B cell (primary cell): ENCODE results near the gene TSPAN5. TPM values are rescaled to one million over a fixed set of nuclear protein-coding genes. Genes with fewer than 3 reads are reported as not detected.

ENCODE experiments used
- ATAC-seq: fragments of 200-7000 bp; cut with Tn5 transposase; one replicate; pipeline ENCODE4 v1.10.0; 2021; ENCODE audit warnings: low read depth, mild to moderate bottlenecking, moderate number of reproducible peaks, moderate library complexity
- CTCF ChIA-PET: fragments of 350-600 bp; sonication (Branson Sonifier 250); formaldehyde crosslinking; loops from one replicate; lab custom pipeline; 2021; ENCODE audit warnings: antibody characterized with exemption, inconsistent platforms; lab: Charles Lee
- POLR2A ChIA-PET: fragments of 350-600 bp; sonication (Branson Sonifier 250); formaldehyde crosslinking; loops from one replicate; lab custom pipeline; 2021; ENCODE audit warnings: antibody characterized with exemption; lab: Charles Lee
- DNase-seq: peaks from one replicate; pipeline ENCODE4 v3.0.0; 2013
- H2AFZ ChIP-seq: 2 replicates; pipeline ENCODE4 v1.6.1; 2012; ENCODE audit warnings: mild to moderate bottlenecking, low read depth, low read length; ENCODE audit not compliant: insufficient read depth, poor library complexity, severe bottlenecking
- H3K27ac ChIP-seq, 2 donors: 1 replicate in 1 of 2; 2 replicates in 1 of 2; pipeline ENCODE4 v1.5.1; 2012 to 2013; ENCODE audit warnings: low read length in 2 of 2, mild to moderate bottlenecking in 2 of 2, moderate library complexity in 1 of 2
- H3K27me3 ChIP-seq, 4 experiments: fragments of 200-600 bp in 1 of 4; sonication (generic) in 1 of 4; replicated peaks in 1 of 4; 1 replicate in 2 of 4; 2 replicates in 2 of 4; pipeline versions ENCODE4 v1.6.1 to v1.7.0; 2013 to 2016; ENCODE audit warnings: low read length in 3 of 4, mild to moderate bottlenecking in 2 of 4, mixed read lengths in 1 of 4, moderate library complexity in 1 of 4; ENCODE audit not compliant: insufficient read depth in 4 of 4, control insufficient read depth in 3 of 4; ENCODE audit errors: control extremely low read depth in 1 of 4
- H3K36me3 ChIP-seq, 2 experiments: replicated peaks in 1 of 2; 1 replicate in 1 of 2; 2 replicates in 1 of 2; pipeline versions ENCODE4 v1.6.1 to v1.7.1; 2013; ENCODE audit warnings: low read length in 1 of 2; ENCODE audit not compliant: insufficient read depth in 2 of 2, control insufficient read depth in 1 of 2; ENCODE audit errors: control extremely low read depth in 1 of 2, extremely low read depth in 1 of 2
- H3K4me1 ChIP-seq, 2 donors: fragments of 200-600 bp in 1 of 2; sonication (generic) in 1 of 2; 1 replicate in 1 of 2; 2 replicates in 1 of 2; pipeline versions ENCODE4 v1.5.1 to v1.6.1; 2013 to 2017; ENCODE audit warnings: low read length in 2 of 2; ENCODE audit not compliant: control insufficient read depth in 2 of 2, insufficient read depth in 2 of 2
- H3K4me2 ChIP-seq: replicated peaks from 2 replicates; pipeline ENCODE3; 2012; ENCODE audit warnings: mild to moderate bottlenecking, low read depth, low read length; ENCODE audit not compliant: poor library complexity, severe bottlenecking
- H3K4me3 ChIP-seq, 5 experiments: fragments of 200-600 bp in 1 of 5; sonication (generic) in 1 of 5; 1 replicate in 3 of 5; 2 replicates in 2 of 5; pipeline versions ENCODE4 v1.5.1 to v1.7.0; 2011 to 2016; ENCODE audit warnings: low read length in 4 of 5, mild to moderate bottlenecking in 4 of 5, low read depth in 2 of 5, control low read depth in 1 of 5, moderate library complexity in 1 of 5; ENCODE audit not compliant: insufficient read depth in 1 of 5; ENCODE audit errors: control extremely low read depth in 1 of 5, extremely low read depth in 1 of 5
- H3K79me2 ChIP-seq: fragments of 200-600 bp; sonication (generic); one replicate; pipeline ENCODE4 v1.6.0; 2016; ENCODE audit warnings: low read length; ENCODE audit not compliant: control insufficient read depth, insufficient read depth
- H3K9ac ChIP-seq: fragments of 200-600 bp; sonication (generic); 2 replicates; pipeline ENCODE4 v1.6.1; 2017; ENCODE audit warnings: mild to moderate bottlenecking, low read length, moderate library complexity
- H3K9me3 ChIP-seq, 3 donors: one replicate each; pipeline versions ENCODE4 v1.6.1 to v1.7.1; 2013; ENCODE audit warnings: low read length in 2 of 3; ENCODE audit not compliant: control insufficient read depth in 2 of 3, insufficient read depth in 1 of 3; ENCODE audit errors: control extremely low read depth in 1 of 3
- H4K20me1 ChIP-seq: 2 replicates; pipeline ENCODE4 v1.6.0; 2012; ENCODE audit warnings: mild to moderate bottlenecking, low read length; ENCODE audit not compliant: insufficient read depth, control insufficient read depth, poor library complexity, severe bottlenecking
- H3K27ac Mint-ChIP-seq: one replicate; pipeline ENCODE4 v1.8.0; 2021; ENCODE audit warnings: mixed read lengths
- H3K27me3 Mint-ChIP-seq: one replicate; pipeline ENCODE4 v1.8.0; 2021; ENCODE audit warnings: mixed read lengths
- H3K4me1 Mint-ChIP-seq: one replicate; pipeline ENCODE4 v1.8.0; 2021; ENCODE audit warnings: mixed read lengths
- H3K4me3 Mint-ChIP-seq: one replicate; pipeline ENCODE4 v1.8.0; 2021; ENCODE audit warnings: mixed read lengths
- H3K9me3 Mint-ChIP-seq: one replicate; pipeline ENCODE4 v1.8.0; 2022; ENCODE audit warnings: mixed read lengths; ENCODE audit not compliant: insufficient read depth
- CTCF ChIP-seq: fragments of 200-600 bp; IDR thresholded peaks from one replicate; pipeline ENCODE4 v1.8.0; 2022; ENCODE audit warnings: antibody characterized with exemption, mild to moderate bottlenecking
- EZH2 ChIP-seq: IDR thresholded peaks from 2 replicates; pipeline ENCODE4 v1.6.1; 2012; ENCODE audit warnings: borderline replicate concordance, low read depth, mild to moderate bottlenecking, moderate library complexity, low read length; ENCODE audit not compliant: insufficient read depth, poor library complexity, severe bottlenecking
- WGBS: methylation state at CpG from one replicate; pipeline ENCODE4 v1.1.5; 2013; ENCODE audit warnings: missing lambda C conversion rate; ENCODE audit not compliant: insufficient coverage; 5-methylcytosine and 5-hydroxymethylcytosine counted together
- intact Hi-C: fragments of 100-400 bp; cut with micrococcal nuclease; formaldehyde crosslinking; loops from one replicate; pipeline ENCODE4 v1.10.0; 2022
- polyA plus RNA-seq: library from polyadenylated mRNA; depleted of rRNA; stranded (reverse); fragments of >200 nt; gene quantifications from 2 replicates; pipeline ENCODE4 v1.2.3, GENCODE V29; 2012
- total RNA-seq, 2 donors: library from RNA; stranded (reverse); fragments of 120-200 nt in 1 of 2; gene quantifications; 1 replicate in 1 of 2; 2 replicates in 1 of 2; pipeline versions ENCODE4 v1.2.3 to v1.2.4, GENCODE V29; 2013 to 2022

TSPAN5 gene
- total and polyA plus RNA-seq, 2 donors (not counting 1 experiment from before 2014, with no cell fraction given) = 2.6 to 5.3 TPM

DNA sequence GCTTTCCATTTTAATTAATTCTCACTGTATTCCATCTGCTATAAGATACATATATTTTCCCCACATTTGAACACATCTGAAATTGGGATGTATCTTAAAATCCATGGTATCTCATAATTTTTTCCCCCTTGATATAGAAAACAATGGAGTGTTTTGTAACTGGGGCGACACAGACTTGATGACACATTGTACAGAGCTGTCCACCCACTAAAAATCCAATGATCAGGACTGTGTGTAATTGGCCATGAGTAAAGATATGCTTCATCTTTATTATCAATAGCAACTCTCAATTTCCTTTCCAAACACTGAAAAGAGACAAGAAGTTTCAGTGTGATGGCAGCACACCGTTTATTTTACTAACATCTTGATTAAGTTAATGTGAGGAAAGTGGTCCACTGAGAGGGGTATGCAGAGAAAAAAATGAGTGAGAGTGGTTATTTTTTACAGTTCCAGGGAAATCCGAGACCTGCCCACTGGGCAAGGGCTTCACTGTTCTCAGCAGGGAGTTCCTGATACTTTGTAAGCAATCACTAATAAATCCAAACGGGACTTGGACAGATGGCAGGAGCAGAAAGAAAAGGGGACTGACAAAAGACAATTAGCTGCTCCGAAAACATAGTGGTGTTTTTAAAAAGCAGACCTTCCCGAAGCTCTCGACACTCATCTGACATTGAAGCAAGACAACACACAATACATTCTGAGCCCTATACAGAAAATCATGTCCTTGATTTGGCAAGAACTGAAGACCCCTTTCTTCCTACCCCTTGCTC, 149.4 kb downstream of the TSPAN5 start:
- no peak for TF ChIP-seq EZH2
- no peak for TF ChIP-seq CTCF

GRCh38 chr4:98508248-98508647, 150.2 kb downstream of the TSPAN5 start:
- Histone ChIP-seq H3K9me3 (no peaks in the 10 kb centered on the region), H3K4me3 (no peak overlapping the region), H3K27me3 (no peaks in the 10 kb centered on the region), H3K36me3 (no peaks in the 10 kb centered on the region), H4K20me1 (no peaks in the 10 kb centered on the region), H3K4me2 (no peak overlapping the region), H2AFZ (no peak overlapping the region), H3K27ac (no peak overlapping the region), H3K9ac (no peak overlapping the region), H3K79me2 (no peaks in the 10 kb centered on the region), H3K4me1 (no peaks in the 10 kb centered on the region)
- Mint-ChIP-seq H3K27ac (no peak overlapping the region), H3K27me3 (no peaks in the 10 kb centered on the region), H3K4me3 (no peak overlapping the region), H3K4me1 (no peaks in the 10 kb centered on the region), H3K9me3 (no peaks in the 10 kb centered on the region)
- TF ChIP-seq CTCF = no peak
- no peak for TF ChIP-seq EZH2
- POLR2A ChIA-PET = no interaction called here
- DNase-seq (no peak), ATAC-seq (no peak)
- CTCF ChIA-PET = no interaction called here
- WGBS = no CpG with 5 or more reads among the region's 4 CpGs
- intact Hi-C loops = no loop called here

More for the DNA sequence above, 149.4 kb downstream of the TSPAN5 start:
- H3K4me3 Mint-ChIP-seq = no peak overlapping the region
- ATAC-seq (no peak), DNase-seq (no peak)
- Histone ChIP-seq H3K36me3 (no peaks in the 10 kb centered on the region), H3K79me2 (no peaks in the 10 kb centered on the region), H3K27ac (no peak overlapping the region), H3K4me2 (no peak overlapping the region), H3K4me1 (no peaks in the 10 kb centered on the region), H2AFZ (no peak overlapping the region), H3K9ac (no peak overlapping the region), H3K4me3 (no peak overlapping the region), H3K27me3 (no peaks in the 10 kb centered on the region), H3K9me3 (no peaks in the 10 kb centered on the region), H4K20me1 (no peaks in the 10 kb centered on the region)
- no peaks in the 10 kb centered on the region for H3K9me3 Mint-ChIP-seq
- no peaks in the 10 kb centered on the region for H3K27me3 Mint-ChIP-seq
- H3K27ac Mint-ChIP-seq = no peak overlapping the region
- H3K4me1 Mint-ChIP-seq = no peaks in the 10 kb centered on the region
- intact Hi-C loops = no loop called here
- ChIA-PET POLR2A (no interaction called here), CTCF (no interaction called here)
- WGBS = 100% methylated on average over 3 of the region's 7 CpGs
